ENCODE results near the gene RAB5A.
"Not testable (repeated sequence)": the region's sequence is repeated elsewhere in the genome, so short reads cannot be mapped to it uniquely, and the experiment has no call there.

Gene RAB5A

DNA sequence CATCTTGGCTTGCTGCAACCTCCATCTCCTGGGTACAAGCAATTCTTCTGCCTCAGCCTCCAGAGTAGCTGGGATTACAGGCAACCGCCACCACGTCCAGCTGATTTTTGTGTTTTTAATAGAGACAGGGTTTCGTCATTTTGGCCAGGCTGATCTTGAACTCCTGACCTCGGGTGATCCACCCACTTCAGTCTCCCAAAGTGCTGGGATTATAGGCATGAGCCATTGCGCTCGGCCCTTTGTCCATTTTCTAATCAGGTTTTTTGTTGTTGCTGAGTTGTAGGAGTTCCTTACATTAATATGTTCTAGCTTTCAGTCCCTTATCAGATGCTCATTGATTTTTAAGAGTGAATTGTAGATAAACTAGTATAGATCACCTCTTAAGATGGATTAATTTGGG lies 20.3 kb downstream of the RAB5A start:
- TF ChIP-seq, protein P1, sequence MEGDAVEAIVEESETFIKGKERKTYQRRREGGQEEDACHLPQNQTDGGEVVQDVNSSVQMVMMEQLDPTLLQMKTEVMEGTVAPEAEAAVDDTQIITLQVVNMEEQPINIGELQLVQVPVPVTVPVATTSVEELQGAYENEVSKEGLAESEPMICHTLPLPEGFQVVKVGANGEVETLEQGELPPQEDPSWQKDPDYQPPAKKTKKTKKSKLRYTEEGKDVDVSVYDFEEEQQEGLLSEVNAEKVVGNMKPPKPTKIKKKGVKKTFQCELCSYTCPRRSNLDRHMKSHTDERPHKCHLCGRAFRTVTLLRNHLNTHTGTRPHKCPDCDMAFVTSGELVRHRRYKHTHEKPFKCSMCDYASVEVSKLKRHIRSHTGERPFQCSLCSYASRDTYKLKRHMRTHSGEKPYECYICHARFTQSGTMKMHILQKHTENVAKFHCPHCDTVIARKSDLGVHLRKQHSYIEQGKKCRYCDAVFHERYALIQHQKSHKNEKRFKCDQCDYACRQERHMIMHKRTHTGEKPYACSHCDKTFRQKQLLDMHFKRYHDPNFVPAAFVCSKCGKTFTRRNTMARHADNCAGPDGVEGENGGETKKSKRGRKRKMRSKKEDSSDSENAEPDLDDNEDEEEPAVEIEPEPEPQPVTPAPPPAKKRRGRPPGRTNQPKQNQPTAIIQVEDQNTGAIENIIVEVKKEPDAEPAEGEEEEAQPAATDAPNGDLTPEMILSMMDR (IDR thresholded peaks at IDR 0.05): no peak
- H3K4me3 ChIP-seq (ENCODE audit: low read depth, low read length): no peak overlapping the region
- H3K36me3 ChIP-seq (ENCODE audit: control insufficient read depth, insufficient read depth, low read length): no peaks in the 10 kb centered on the region
- no peak overlapping the region for H3K9ac ChIP-seq
- no peaks in the 10 kb centered on the region for H3K9me3 ChIP-seq (ENCODE audit: control insufficient read depth, low read length)
- no peaks in the 10 kb centered on the region for H3K27me3 ChIP-seq (ENCODE audit: control insufficient read depth, insufficient read depth, low read length)
- peaks cover 8% of the 10 kb centered on the region for H3K4me1 ChIP-seq
- peaks cover 63% of the 10 kb centered on the region for H3K79me2 ChIP-seq
- H3K4me2 ChIP-seq (ENCODE audit: low read length): no peak overlapping the region
- no peak overlapping the region for H3K27ac ChIP-seq
- no peak overlapping the region for H2AFZ ChIP-seq

DNA sequence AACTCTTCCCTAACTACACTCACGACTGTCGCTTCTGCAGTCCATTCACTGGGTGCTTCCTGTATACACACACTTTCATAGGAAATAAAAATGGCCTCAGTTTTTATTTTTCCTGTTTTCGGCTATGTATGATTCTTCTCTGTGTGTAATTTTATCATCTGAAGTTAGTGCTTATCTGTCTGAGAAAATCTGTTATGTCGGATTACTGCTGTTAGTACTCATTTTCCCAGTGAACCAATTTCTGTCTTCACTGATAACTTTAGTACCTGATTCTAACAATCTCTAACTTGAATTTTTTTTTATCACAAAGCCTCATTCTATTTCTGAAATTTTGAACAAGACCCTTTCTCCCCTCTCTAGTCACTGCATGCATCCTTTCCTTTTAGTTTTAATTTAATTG lies 20.9 kb downstream of the RAB5A start:
- Histone ChIP-seq H3K9me3 (ENCODE audit: control insufficient read depth, low read length) (no peaks in the 10 kb centered on the region), H3K9ac (no peak overlapping the region), H2AFZ (no peak overlapping the region), H3K27ac (no peak overlapping the region), H3K4me2 (ENCODE audit: low read length) (no peak overlapping the region), H3K4me3 (ENCODE audit: low read depth, low read length) (no peak overlapping the region), H3K36me3 (ENCODE audit: control insufficient read depth, insufficient read depth, low read length) (no peaks in the 10 kb centered on the region), H3K27me3 (ENCODE audit: control insufficient read depth, insufficient read depth, low read length) (no peaks in the 10 kb centered on the region), H3K4me1 (peaks cover 13% of the 10 kb centered on the region), H3K79me2 (peaks cover 63% of the 10 kb centered on the region)
- TF ChIP-seq, protein P1 (IDR thresholded peaks at IDR 0.05): no peak

DNA sequence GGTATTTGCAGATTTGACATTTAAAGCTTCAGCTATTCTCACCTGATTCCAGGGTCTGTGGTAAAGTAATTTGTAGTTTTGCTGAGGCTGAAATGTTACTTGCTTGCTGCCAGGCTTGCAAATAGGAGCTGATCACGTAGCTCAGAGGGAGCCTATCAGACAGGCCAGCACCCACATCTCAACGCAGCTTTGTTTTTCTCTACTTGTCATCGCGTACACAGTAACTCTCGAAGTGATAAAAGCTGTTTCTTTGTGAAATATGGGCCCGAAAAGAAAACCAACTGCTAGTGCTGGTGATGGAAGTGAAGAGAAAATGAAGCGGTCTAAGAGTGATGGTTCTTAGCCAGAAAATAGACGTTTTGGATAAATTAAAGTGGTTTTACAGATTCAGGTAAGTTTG lies 23.4 kb downstream of the RAB5A start:
- H3K4me1 ChIP-seq: peaks cover 13% of the 10 kb centered on the region
- H3K4me3 ChIP-seq (ENCODE audit: low read depth, low read length): no peak overlapping the region
- no peak overlapping the region for H3K4me2 ChIP-seq (ENCODE audit: low read length)
- H3K36me3 ChIP-seq (ENCODE audit: control insufficient read depth, insufficient read depth, low read length): no peaks in the 10 kb centered on the region
- peaks cover 45% of the 10 kb centered on the region for H3K79me2 ChIP-seq
- no peak overlapping the region for H3K27ac ChIP-seq
- TF ChIP-seq, protein P1 (IDR thresholded peaks at IDR 0.05): no peak
- H2AFZ ChIP-seq: no peak overlapping the region
- H3K9ac ChIP-seq: no peak overlapping the region
- no peaks in the 10 kb centered on the region for H3K27me3 ChIP-seq (ENCODE audit: control insufficient read depth, insufficient read depth, low read length)
- no peaks in the 10 kb centered on the region for H3K9me3 ChIP-seq (ENCODE audit: control insufficient read depth, low read length)

DNA sequence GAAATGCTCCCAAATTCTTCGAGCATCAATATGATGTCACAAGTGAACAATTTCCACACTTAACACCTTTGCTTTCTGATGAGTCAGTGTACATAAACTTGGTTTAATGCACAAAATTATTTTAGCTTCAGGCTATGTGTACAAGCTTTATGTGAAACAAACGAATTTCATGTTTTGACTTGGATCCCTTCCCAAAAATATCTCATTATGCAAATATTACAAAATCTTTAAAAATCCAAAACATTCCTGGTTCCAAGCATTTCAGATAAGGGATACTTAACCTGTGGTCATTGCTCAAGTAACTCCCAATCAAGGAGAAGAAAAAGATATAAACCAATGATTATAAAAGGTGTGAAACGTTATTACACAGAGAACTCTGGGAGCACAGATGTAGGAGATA lies 25.2 kb downstream of the RAB5A start:
- H2AFZ ChIP-seq: no peak overlapping the region
- H3K79me2 ChIP-seq: peaks cover 29% of the 10 kb centered on the region
- H3K4me3 ChIP-seq (ENCODE audit: low read depth, low read length): no peak overlapping the region
- H3K9ac ChIP-seq: no peak overlapping the region
- H3K4me2 ChIP-seq (ENCODE audit: low read length): no peak overlapping the region
- peaks cover 13% of the 10 kb centered on the region for H3K4me1 ChIP-seq
- no peaks in the 10 kb centered on the region for H3K36me3 ChIP-seq (ENCODE audit: control insufficient read depth, insufficient read depth, low read length)
- TF ChIP-seq, protein P1 (IDR thresholded peaks at IDR 0.05): no peak
- H3K27ac ChIP-seq: no peak overlapping the region
- no peaks in the 10 kb centered on the region for H3K9me3 ChIP-seq (ENCODE audit: control insufficient read depth, low read length)
- H3K27me3 ChIP-seq (ENCODE audit: control insufficient read depth, insufficient read depth, low read length): no peaks in the 10 kb centered on the region

DNA sequence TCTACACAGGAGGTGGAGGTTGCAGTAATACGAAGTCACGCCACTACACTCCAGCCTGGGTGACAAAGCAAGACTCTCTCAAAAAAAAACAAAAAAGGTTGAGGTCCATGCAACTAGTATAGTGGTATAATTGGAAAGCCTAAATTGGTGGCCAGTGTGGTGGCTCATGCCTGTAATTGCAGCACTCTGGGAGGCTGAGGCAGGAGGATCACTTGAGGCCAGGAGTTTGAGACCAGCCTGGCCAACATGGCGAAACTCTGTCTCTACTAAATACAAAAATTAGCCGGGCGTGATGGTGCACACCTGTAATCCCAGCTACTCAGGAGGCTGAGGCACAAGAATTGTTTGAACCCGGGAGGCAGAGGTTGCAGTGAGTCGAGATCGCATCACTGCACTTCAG lies 42.0 kb downstream of the RAB5A start:
- not testable (repeated sequence) for H3K27me3 ChIP-seq (ENCODE audit: control insufficient read depth, insufficient read depth, low read length); H3K4me1 ChIP-seq; H3K4me3 ChIP-seq (ENCODE audit: low read depth, low read length)

More for the DNA sequence above, 42.0 kb downstream of the RAB5A start:
- H3K4me2 ChIP-seq (ENCODE audit: low read length); H2AFZ ChIP-seq; H3K27ac ChIP-seq; H3K36me3 ChIP-seq (ENCODE audit: control insufficient read depth, insufficient read depth, low read length); H3K79me2 ChIP-seq; H3K9ac ChIP-seq; H3K9me3 ChIP-seq (ENCODE audit: control insufficient read depth, low read length): not testable (repeated sequence)

Measured in parathyroid adenoma (tissue), 2 donors.